Astrocyte (in vitro differentiated cells and primary cell): Measurements from ENCODE around the gene THY1.

ENCODE experiments used
- CTCF ChIP-seq: IDR thresholded peaks from 2 replicates; pipeline ENCODE4 v1.5.1; 2011; ENCODE audit warnings: low read depth, mild to moderate bottlenecking, inconsistent platforms, low read length, moderate library complexity; ENCODE audit not compliant: insufficient read depth
- EZH2 ChIP-seq: IDR thresholded peaks from 2 replicates; pipeline ENCODE4 v1.6.1; 2012; ENCODE audit warnings: mild to moderate bottlenecking, low read length, inconsistent platforms; ENCODE audit not compliant: insufficient read depth

DNA sequence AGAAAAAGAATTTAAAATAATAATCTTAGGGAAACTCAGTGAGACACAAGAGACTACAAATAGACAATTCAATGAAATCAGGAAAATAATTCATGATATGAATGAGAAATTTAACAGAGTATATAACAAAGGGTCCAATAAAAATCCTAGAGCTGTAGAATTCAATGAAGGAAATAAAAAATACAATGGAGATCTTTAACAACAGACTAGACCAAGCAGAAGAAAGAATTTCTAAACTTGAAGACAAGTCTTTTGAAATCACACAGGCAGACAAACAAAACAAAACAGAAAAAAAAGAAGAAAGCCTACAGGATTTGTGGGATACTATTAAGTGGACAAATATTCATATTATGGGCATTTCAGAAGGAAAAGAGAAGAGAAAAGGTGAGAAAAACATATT is 25.2 kb downstream of the THY1 start:
- TF ChIP-seq CTCF, result no peak
- no peak for TF ChIP-seq EZH2
